Measurements from ENCODE around the gene TESK1. TPM values are rescaled to one million over a fixed set of nuclear protein-coding genes. Genes with fewer than 3 reads are reported as not detected.

TESK1 gene
- polyA plus RNA-seq, 2 of the 4 experiments (the other 2 are of a cell fraction), result 16.5 to 33.0 TPM

- peak; percentile 10 to 17; a peak in 3 of 6 replicates for ATAC-seq
Measured at GRCh38 chr9:35560625-35561337, 44.3 kb upstream of the TESK1 start.

GRCh38 chr9:35561468-35562261 is 43.4 kb upstream of the TESK1 start:
- Histone ChIP-seq H3K4me3 (no peak overlapping the region), H3K27ac (no peak overlapping the region), H3K4me1 (no peaks in the 10 kb centered on the region; the same call in 2 of the 3 replicates), H3K9me3 (no peaks in the 10 kb centered on the region), H3K4me2 (no peak overlapping the region)
- DNase-seq (ENCODE audit: low read depth in 1 of 2, low spot score in 1 of 2) (no peak), ATAC-seq (no peak), FAIRE-seq (no peak)
- TF ChIP-seq EHF (CRISPR knock-in tag; IDR thresholded peaks at IDR 0.05), result no peak
- no peak for TF ChIP-seq FOXS1 (CRISPR knock-in tag; IDR thresholded peaks at IDR 0.05)
- no peak for TF ChIP-seq SMC3 (IDR thresholded peaks at IDR 0.05)
- TF ChIP-seq PBX3 (IDR thresholded peaks at IDR 0.05), result no peak
- no peak for TF ChIP-seq BHLHE40 (IDR thresholded peaks at IDR 0.05; ENCODE audit: low read depth, low read length)
- TF ChIP-seq GATA3 (IDR thresholded peaks at IDR 0.05; ENCODE audit: borderline replicate concordance), result no peak
- TF ChIP-seq FOSB (CRISPR knock-in tag; IDR thresholded peaks at IDR 0.05), result no peak
- TF ChIP-seq CHD2 (IDR thresholded peaks at IDR 0.05; ENCODE audit: low read length, partially characterized antibody), result no peak
- no peak for TF ChIP-seq CEBPB (IDR thresholded peaks at IDR 0.05)
- TF ChIP-seq HEYL (CRISPR knock-in tag; IDR thresholded peaks at IDR 0.05), result no peak
- TF ChIP-seq RAD21 (conservative IDR thresholded peaks at IDR 0.05 in 1 of 2, IDR thresholded peaks at IDR 0.05 in 1 of 2), result no peak
- TF ChIP-seq RCOR1 (IDR thresholded peaks at IDR 0.05; ENCODE audit: low read depth, low read length), result no peak
- TF ChIP-seq EHMT2 (IDR thresholded peaks at IDR 0.05; ENCODE audit: low read depth), result no peak
- TF ChIP-seq PHF8 (IDR thresholded peaks at IDR 0.05; ENCODE audit: borderline replicate concordance, low read depth), result no peak
- no peak for TF ChIP-seq MAZ (IDR thresholded peaks at IDR 0.05; ENCODE audit: borderline replicate concordance, low read depth, low read length)
- TF ChIP-seq MAFK (IDR thresholded peaks at IDR 0.05; ENCODE audit: partially characterized antibody), result no peak
- ChIA-PET CTCF (interaction anchor here (1.0 to 6.5 kb wide), 6 partner anchors 8 to 445 kb away, joined by 3 to 59 read pairs (median 6); partner anchors contain the start of gene RUSC2), POLR2A (no interaction called here)
- 89% methylated on average over 6 of the region's 6 CpGs for WGBS (ENCODE audit: missing lambda C conversion rate)

More at GRCh38 chr9:35560625-35561337, 44.3 kb upstream of the TESK1 start:
- Histone ChIP-seq H3K4me2 (no peak overlapping the region), H3K27ac (no peak overlapping the region), H3K9me3 (no peaks in the 10 kb centered on the region), H3K4me3 (no peak overlapping the region), H3K4me1 (no peaks in the 10 kb centered on the region; the same call in 2 of the 3 replicates)
- DNase-seq (ENCODE audit: low read depth in 1 of 2, low spot score in 1 of 2) (no peak), FAIRE-seq (no peak)
- CTCF ChIA-PET, result interaction anchor here (0.9 to 6.5 kb wide), 6 partner anchors 7 to 444 kb away, joined by 3 to 59 read pairs (median 6); partner anchors contain the start of gene RUSC2
- POLR2A ChIA-PET, result no interaction called here
- 93% methylated on average over 21 of the region's 24 CpGs for WGBS (ENCODE audit: missing lambda C conversion rate)
- TF ChIP-seq FOSL2 (IDR thresholded peaks at IDR 0.05), result no peak
- no peak for TF ChIP-seq FOSL2 (CRISPR knock-in tag; IDR thresholded peaks at IDR 0.05)
- TF ChIP-seq E2F6 (IDR thresholded peaks at IDR 0.05; ENCODE audit: borderline replicate concordance, low read depth), result no peak
- no peak for TF ChIP-seq SMC3 (IDR thresholded peaks at IDR 0.05)
- TF ChIP-seq JUN (IDR thresholded peaks at IDR 0.05), result peak in 1 of 2 experiments; percentile 11; a peak in 1 of 5 replicates
- no peak for TF ChIP-seq MAX (IDR thresholded peaks at IDR 0.05)
- TF ChIP-seq ELK1 (IDR thresholded peaks at IDR 0.05; ENCODE audit: low read depth, low read length), result no peak
- no peak for TF ChIP-seq ESRRA (IDR thresholded peaks at IDR 0.05; ENCODE audit: borderline replicate concordance, low read length)

Measured in A549 (cell line).